ENCODE data around the gene SSBP2.

Gene SSBP2

GRCh38 chr5:81429363-81429762, 321.5 kb downstream of the SSBP2 start:
- TF ChIP-seq CTCF (IDR thresholded peaks at IDR 0.05; ENCODE audit: borderline replicate concordance, extremely low read depth, low read length, poor library complexity, severe bottlenecking) = no peak
- no peak for TF ChIP-seq EZH2 (IDR thresholded peaks at IDR 0.05; ENCODE audit: borderline replicate concordance, low read depth, low read length, severe bottlenecking)
- no peak overlapping the region for H3K27ac ChIP-seq (ENCODE audit: low read length)
- H3K4me2 ChIP-seq (ENCODE audit: insufficient read depth, low read length) = no peak overlapping the region

DNA sequence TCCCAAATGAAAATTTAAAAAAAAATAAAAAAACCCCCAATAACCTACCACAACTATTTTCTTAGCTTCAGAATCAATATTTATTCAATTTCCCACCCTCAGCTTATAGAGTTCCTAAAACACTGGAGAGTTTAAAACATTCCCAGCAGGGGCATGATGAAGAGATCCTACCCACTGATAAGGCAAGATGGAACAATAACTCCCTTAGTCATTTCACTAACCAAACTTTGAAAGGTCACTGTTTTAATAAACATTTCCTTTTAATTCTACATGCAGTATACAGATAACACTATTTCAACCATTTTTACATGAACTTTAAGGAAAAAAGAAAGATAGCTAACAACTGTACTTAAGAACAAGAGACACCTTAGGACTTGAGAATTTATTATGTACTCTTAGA, 322.0 kb downstream of the SSBP2 start:
- TF ChIP-seq EZH2 (IDR thresholded peaks at IDR 0.05; ENCODE audit: borderline replicate concordance, low read depth, low read length, severe bottlenecking) (no peak), CTCF (IDR thresholded peaks at IDR 0.05; ENCODE audit: borderline replicate concordance, extremely low read depth, low read length, poor library complexity, severe bottlenecking) (no peak)
- no peak overlapping the region for H3K4me2 ChIP-seq (ENCODE audit: insufficient read depth, low read length)
- ATAC-seq (ENCODE audit: insufficient read depth, low read depth) (no peak), DNase-seq (no peak)
- peaks cover 56% of the 10 kb centered on the region for H3K36me3 ChIP-seq (ENCODE audit: insufficient read depth, low read length)
- H3K4me3 ChIP-seq (ENCODE audit: low read depth in 1 of 2, low read length in 2 of 2) = no peak overlapping the region
- no peak overlapping the region for H3K9ac ChIP-seq (ENCODE audit: low read depth, low read length)
- peaks cover 9% of the 10 kb centered on the region for H3K4me1 ChIP-seq (ENCODE audit: insufficient read depth, low read length)
- H3K27ac ChIP-seq (ENCODE audit: low read length) = no peak overlapping the region
- H4K20me1 ChIP-seq (ENCODE audit: insufficient read depth, low read length) = no peaks in the 10 kb centered on the region
- H3K27me3 ChIP-seq (ENCODE audit: insufficient read depth, low read length, poor library complexity) = no peaks in the 10 kb centered on the region
- H3K9me3 ChIP-seq (ENCODE audit: insufficient read depth, low read length, severe bottlenecking) = no peaks in the 10 kb centered on the region
- H3K79me2 ChIP-seq (ENCODE audit: insufficient read depth, low read length) = peaks cover 3% of the 10 kb centered on the region
- no peak overlapping the region for H2AFZ ChIP-seq (ENCODE audit: low read depth, low read length)

More at GRCh38 chr5:81429363-81429762, 321.5 kb downstream of the SSBP2 start:
- Histone ChIP-seq H3K9ac (ENCODE audit: low read depth, low read length) (no peak overlapping the region), H2AFZ (ENCODE audit: low read depth, low read length) (no peak overlapping the region), H3K36me3 (ENCODE audit: insufficient read depth, low read length) (peaks cover 57% of the 10 kb centered on the region), H3K27me3 (ENCODE audit: insufficient read depth, low read length, poor library complexity) (no peaks in the 10 kb centered on the region), H3K4me1 (ENCODE audit: insufficient read depth, low read length) (peaks cover 9% of the 10 kb centered on the region), H4K20me1 (ENCODE audit: insufficient read depth, low read length) (no peaks in the 10 kb centered on the region), H3K9me3 (ENCODE audit: insufficient read depth, low read length, severe bottlenecking) (no peaks in the 10 kb centered on the region), H3K4me3 (ENCODE audit: low read depth in 1 of 2, low read length in 2 of 2) (no peak overlapping the region), H3K79me2 (ENCODE audit: insufficient read depth, low read length) (peaks cover 3% of the 10 kb centered on the region; the same call in 1 of the 2 replicates)
- ATAC-seq (ENCODE audit: insufficient read depth, low read depth) (no peak), DNase-seq (no peak)

- Histone ChIP-seq H3K36me3 (ENCODE audit: insufficient read depth, low read length) (peaks cover 54% of the 10 kb centered on the region), H3K9me3 (ENCODE audit: insufficient read depth, low read length, severe bottlenecking) (no peaks in the 10 kb centered on the region), H2AFZ (ENCODE audit: low read depth, low read length) (no peak overlapping the region), H3K27ac (ENCODE audit: low read length) (no peak overlapping the region), H3K4me2 (ENCODE audit: insufficient read depth, low read length) (no peak overlapping the region), H3K4me3 (ENCODE audit: low read depth in 1 of 2, low read length in 2 of 2) (no peak overlapping the region), H3K9ac (ENCODE audit: low read depth, low read length) (no peak overlapping the region), H3K27me3 (ENCODE audit: insufficient read depth, low read length, poor library complexity) (no peaks in the 10 kb centered on the region), H3K4me1 (ENCODE audit: insufficient read depth, low read length) (peaks cover 9% of the 10 kb centered on the region), H4K20me1 (ENCODE audit: insufficient read depth, low read length) (no peaks in the 10 kb centered on the region), H3K79me2 (ENCODE audit: insufficient read depth, low read length) (peaks cover 5% of the 10 kb centered on the region)
- DNase-seq (no peak), ATAC-seq (ENCODE audit: insufficient read depth, low read depth) (no peak)
- TF ChIP-seq CTCF (IDR thresholded peaks at IDR 0.05; ENCODE audit: borderline replicate concordance, extremely low read depth, low read length, poor library complexity, severe bottlenecking) = no peak
- no peak for TF ChIP-seq EZH2 (IDR thresholded peaks at IDR 0.05; ENCODE audit: borderline replicate concordance, low read depth, low read length, severe bottlenecking)
These were observed 322.5 kb downstream of the SSBP2 start for GRCh38 chr5:81428446-81428845.

DNA sequence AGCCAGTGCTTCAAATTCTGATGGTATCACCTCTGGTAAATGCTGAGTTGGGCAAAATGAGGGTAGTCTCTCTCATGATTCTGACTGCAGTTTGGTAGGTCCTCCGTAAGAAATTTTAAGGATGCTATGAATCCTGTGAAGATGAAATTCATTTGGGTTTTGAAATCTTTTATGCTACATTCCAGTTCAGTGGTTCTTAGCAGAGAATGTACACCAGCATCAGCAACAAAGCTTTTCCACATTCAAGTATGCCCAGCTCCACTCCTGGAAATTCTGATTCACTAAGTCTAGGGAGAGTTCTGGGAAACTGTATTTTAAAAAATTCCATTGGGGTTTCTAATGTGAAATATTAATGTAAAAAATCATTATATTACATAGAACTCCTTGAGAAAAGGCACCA, 323.3 kb downstream of the SSBP2 start:
- no peak overlapping the region for H3K9ac ChIP-seq (ENCODE audit: low read depth, low read length)
- H3K27ac ChIP-seq (ENCODE audit: low read length) = peak overlapping the region; percentile 41; the same call in 1 of the 2 replicates
- DNase-seq = no peak
- no peaks in the 10 kb centered on the region for H4K20me1 ChIP-seq (ENCODE audit: insufficient read depth, low read length)
- peaks cover 5% of the 10 kb centered on the region for H3K79me2 ChIP-seq (ENCODE audit: insufficient read depth, low read length)
- H3K27me3 ChIP-seq (ENCODE audit: insufficient read depth, low read length, poor library complexity) = no peaks in the 10 kb centered on the region
- H3K4me2 ChIP-seq (ENCODE audit: insufficient read depth, low read length) = no peak overlapping the region
- no peak for ATAC-seq (ENCODE audit: insufficient read depth, low read depth)
- TF ChIP-seq EZH2 (IDR thresholded peaks at IDR 0.05; ENCODE audit: borderline replicate concordance, low read depth, low read length, severe bottlenecking) (no peak), CTCF (IDR thresholded peaks at IDR 0.05; ENCODE audit: borderline replicate concordance, extremely low read depth, low read length, poor library complexity, severe bottlenecking) (no peak)
- no peak overlapping the region for H2AFZ ChIP-seq (ENCODE audit: low read depth, low read length)
- H3K4me1 ChIP-seq (ENCODE audit: insufficient read depth, low read length) = peaks cover 9% of the 10 kb centered on the region
- no peak overlapping the region for H3K4me3 ChIP-seq (ENCODE audit: low read depth in 1 of 2, low read length in 2 of 2)
- H3K9me3 ChIP-seq (ENCODE audit: insufficient read depth, low read length, severe bottlenecking) = no peaks in the 10 kb centered on the region
- H3K36me3 ChIP-seq (ENCODE audit: insufficient read depth, low read length) = peaks cover 62% of the 10 kb centered on the region
